ENCODE data around the gene CPXM2. TPM values are rescaled to one million over a fixed set of nuclear protein-coding genes. Genes with fewer than 3 reads are reported as not detected.

The CPXM2 gene
- total RNA-seq, 3 donors from 2014 or later: 3.1 to 56.1 (median 7.7) TPM

DNA sequence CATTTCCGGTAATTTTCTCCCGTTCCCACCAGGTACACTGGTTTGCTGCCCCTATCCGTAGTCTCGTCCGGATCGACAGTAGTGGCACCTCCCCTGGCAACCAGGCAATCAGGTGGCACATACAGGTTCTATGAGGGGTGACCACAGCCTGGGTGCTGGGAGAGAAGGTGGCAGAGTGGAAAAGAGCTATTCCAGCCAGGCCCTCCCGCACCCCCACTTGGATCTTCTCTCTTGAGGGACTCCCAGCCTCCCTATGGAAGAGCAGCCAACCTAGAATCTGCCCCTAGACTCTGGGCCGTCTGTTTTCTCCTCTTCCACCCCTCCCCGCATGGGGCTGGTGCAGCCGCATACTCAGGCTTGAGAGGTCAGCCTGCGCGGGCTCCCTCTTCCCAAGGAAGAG, 166.9 kb downstream of the CPXM2 start:
- DNase-seq (no peak), ATAC-seq (no peak)
- Histone ChIP-seq H3K9me3 (no peaks in the 10 kb centered on the region), H3K4me3 (no peak overlapping the region), H3K36me3 (ENCODE audit: low read depth) (no peaks in the 10 kb centered on the region), H3K4me1 (ENCODE audit: low read depth) (no peaks in the 10 kb centered on the region)
- intact Hi-C loops (cut with DNase I, micrococcal nuclease): no loop called here
- TF ChIP-seq, protein P1, sequence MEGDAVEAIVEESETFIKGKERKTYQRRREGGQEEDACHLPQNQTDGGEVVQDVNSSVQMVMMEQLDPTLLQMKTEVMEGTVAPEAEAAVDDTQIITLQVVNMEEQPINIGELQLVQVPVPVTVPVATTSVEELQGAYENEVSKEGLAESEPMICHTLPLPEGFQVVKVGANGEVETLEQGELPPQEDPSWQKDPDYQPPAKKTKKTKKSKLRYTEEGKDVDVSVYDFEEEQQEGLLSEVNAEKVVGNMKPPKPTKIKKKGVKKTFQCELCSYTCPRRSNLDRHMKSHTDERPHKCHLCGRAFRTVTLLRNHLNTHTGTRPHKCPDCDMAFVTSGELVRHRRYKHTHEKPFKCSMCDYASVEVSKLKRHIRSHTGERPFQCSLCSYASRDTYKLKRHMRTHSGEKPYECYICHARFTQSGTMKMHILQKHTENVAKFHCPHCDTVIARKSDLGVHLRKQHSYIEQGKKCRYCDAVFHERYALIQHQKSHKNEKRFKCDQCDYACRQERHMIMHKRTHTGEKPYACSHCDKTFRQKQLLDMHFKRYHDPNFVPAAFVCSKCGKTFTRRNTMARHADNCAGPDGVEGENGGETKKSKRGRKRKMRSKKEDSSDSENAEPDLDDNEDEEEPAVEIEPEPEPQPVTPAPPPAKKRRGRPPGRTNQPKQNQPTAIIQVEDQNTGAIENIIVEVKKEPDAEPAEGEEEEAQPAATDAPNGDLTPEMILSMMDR (IDR thresholded peaks at IDR 0.05): no peak

DNA sequence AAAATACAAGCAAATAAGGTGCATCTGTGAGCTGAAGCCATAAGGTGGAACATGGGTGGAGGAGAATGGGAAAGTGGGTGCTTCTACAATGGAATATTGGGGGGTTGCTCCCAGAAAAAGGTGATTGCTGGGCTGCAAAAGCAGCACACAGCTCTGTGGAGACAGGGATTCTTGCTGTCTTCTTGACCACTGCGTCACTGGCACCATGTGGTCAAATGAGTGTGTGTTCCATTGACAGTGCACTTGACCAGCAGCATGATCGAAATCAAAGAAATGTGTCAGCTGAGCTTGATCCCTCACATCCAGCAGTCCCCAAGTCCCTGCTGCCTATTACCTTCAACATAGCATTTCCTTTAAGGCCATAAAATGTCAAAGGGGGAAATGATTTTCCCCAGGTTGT, 169.3 kb downstream of the CPXM2 start:
- Histone ChIP-seq H3K36me3 (ENCODE audit: low read depth) (no peaks in the 10 kb centered on the region), H3K9me3 (no peaks in the 10 kb centered on the region), H3K4me1 (ENCODE audit: low read depth) (no peaks in the 10 kb centered on the region), H3K4me3 (no peak overlapping the region)
- no peak for ATAC-seq
- TF ChIP-seq, protein P1 (IDR thresholded peaks at IDR 0.05): no peak
- intact Hi-C loops (cut with DNase I, micrococcal nuclease): no loop called here
- DNase-seq: no peak

DNA sequence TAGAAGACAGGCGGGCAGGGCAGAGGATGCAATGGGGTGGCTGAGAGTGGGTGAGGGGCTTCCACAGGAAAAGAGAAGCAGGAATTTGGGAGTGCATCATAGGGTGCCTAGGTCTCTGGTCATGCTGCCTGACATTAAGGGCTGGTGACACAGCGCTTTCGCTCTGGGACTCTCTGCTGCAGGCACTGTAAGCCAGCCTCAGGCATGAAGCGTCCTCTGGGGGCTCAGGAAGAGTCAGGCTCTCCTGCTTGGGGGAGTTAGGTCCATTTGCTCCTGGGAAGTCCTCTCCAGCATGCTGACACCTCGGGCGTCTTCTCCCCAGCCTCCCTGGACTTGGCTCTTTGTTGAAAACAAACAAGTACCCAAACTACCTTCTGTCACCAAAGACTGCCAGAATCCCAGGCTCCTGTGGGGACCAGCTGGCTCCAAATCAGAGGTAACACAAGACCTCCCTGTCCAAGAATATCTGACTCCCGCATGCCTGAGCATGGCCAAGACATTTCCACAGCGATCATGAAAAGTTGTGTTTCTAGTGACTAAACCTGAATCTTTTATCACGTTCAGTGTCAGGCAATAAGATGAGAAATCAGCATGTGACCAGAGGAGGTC, 170.1 kb downstream of the CPXM2 start:
- Histone ChIP-seq H3K9me3 (no peaks in the 10 kb centered on the region), H3K4me3 (no peak overlapping the region), H3K4me1 (ENCODE audit: low read depth) (no peaks in the 10 kb centered on the region), H3K36me3 (ENCODE audit: low read depth) (no peaks in the 10 kb centered on the region)
- TF ChIP-seq, protein P1 (IDR thresholded peaks at IDR 0.05): no peak
- intact Hi-C loops (cut with DNase I, micrococcal nuclease): no loop called here
- no peak for DNase-seq
- no peak for ATAC-seq

DNA sequence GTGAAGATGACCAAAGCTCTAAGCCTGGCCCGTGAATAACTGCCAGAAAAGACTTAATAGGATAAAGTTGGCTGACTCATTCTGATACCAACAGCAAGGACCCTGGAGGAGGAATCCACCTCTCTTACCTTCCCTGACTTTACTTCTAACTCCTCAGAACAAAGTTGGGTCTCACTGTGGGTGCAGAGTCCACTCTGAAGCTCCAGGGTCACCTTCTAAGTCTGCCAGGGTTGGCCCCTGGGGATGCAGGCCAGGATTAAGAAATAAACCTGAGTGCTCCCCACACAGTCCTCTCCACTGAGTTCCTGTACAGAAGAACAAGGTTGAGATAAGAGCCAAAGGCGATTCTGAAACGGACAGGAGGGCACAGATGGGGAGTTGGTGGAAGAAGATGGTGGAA, 171.1 kb downstream of the CPXM2 start:
- TF ChIP-seq, protein P1 (IDR thresholded peaks at IDR 0.05): no peak
- no peak for ATAC-seq
- H3K4me1 ChIP-seq (ENCODE audit: low read depth): no peaks in the 10 kb centered on the region
- no peaks in the 10 kb centered on the region for H3K36me3 ChIP-seq (ENCODE audit: low read depth)
- intact Hi-C loops (cut with DNase I, micrococcal nuclease): no loop called here
- H3K4me3 ChIP-seq: no peak overlapping the region
- no peak for DNase-seq
- no peaks in the 10 kb centered on the region for H3K9me3 ChIP-seq

DNA sequence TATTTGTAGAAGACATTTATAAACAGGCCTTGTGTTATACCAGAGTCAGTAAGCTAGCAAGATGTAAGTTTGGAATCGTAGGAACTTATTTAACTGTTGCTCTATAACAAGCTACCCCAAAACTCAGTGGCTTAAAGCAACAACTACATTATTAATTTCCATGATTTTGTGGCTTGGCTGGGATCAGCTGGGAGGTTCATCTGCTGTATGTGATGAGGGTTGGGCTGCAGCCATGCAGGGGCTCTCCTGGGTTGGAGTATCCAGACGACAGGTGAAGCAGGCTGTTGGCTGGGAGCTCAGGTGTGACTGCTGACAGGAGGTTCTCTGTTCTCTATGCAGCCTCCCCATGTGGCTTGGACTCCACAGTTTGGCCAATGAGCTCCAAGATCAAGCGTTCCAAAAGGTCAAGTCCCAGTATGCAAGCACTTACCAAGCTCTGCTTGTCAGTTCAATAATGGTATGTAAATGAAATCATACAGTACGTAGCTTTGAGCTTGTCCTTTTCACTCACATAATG, 173.0 kb downstream of the CPXM2 start:
- TF ChIP-seq, protein P1 (IDR thresholded peaks at IDR 0.05): no peak
- Histone ChIP-seq H3K4me3 (no peak overlapping the region), H3K36me3 (ENCODE audit: low read depth) (no peaks in the 10 kb centered on the region), H3K4me1 (ENCODE audit: low read depth) (no peaks in the 10 kb centered on the region), H3K9me3 (no peaks in the 10 kb centered on the region)
- DNase-seq (no peak), ATAC-seq (no peak)
- intact Hi-C loops (cut with DNase I, micrococcal nuclease): no loop called here

DNA sequence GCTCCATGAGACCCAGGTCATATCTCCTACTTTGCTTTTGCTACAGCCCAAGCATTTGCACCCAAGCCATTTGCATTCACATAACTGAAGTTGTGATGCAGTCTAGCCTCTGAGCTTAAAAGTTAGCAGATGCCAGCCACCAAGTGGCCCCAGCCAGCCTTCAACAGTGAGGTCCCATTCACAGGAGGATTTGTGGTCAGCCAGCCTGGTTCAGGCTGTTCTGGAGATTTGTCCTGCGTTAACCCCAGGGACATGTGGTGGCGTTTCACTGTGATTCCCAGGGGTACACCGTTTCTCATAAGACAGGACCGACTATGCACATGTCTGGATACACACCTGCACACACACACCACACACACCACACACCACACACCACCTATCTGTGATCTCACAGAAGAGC, 174.3 kb downstream of the CPXM2 start:
- no peak overlapping the region for H3K4me3 ChIP-seq
- intact Hi-C loops (cut with DNase I, micrococcal nuclease): no loop called here
- TF ChIP-seq, protein P1 (IDR thresholded peaks at IDR 0.05): no peak
- no peaks in the 10 kb centered on the region for H3K36me3 ChIP-seq (ENCODE audit: low read depth)
- no peaks in the 10 kb centered on the region for H3K4me1 ChIP-seq (ENCODE audit: low read depth)
- no peaks in the 10 kb centered on the region for H3K9me3 ChIP-seq
- DNase-seq (no peak), ATAC-seq (no peak)

All from mucosa of descending colon (tissue), 3 donors.